Spinal cord (tissue), 10 donors: ENCODE results near the gene CDH13. TPM values are rescaled to one million over a fixed set of nuclear protein-coding genes. Genes with fewer than 3 reads are reported as not detected.

ENCODE experiments used
- DNase-seq, 6 donors: peaks; one replicate each; pipeline versions ENCODE4 v3.0.0 to v3.0.0-alpha.2; 2013 to 2015; ENCODE audit warnings: low spot score in 6 of 6, low read depth in 4 of 6
- H3K27ac ChIP-seq: one replicate; pipeline ENCODE4 v1.5.1; 2013; ENCODE audit warnings: low read depth, low read length, control low read depth
- H3K27me3 ChIP-seq: one replicate; pipeline ENCODE4 v1.6.1; 2013; ENCODE audit warnings: low read length; ENCODE audit not compliant: control insufficient read depth, insufficient read depth
- H3K36me3 ChIP-seq: one replicate; pipeline ENCODE4 v1.6.1; 2013; ENCODE audit warnings: low read length; ENCODE audit not compliant: control insufficient read depth, insufficient read depth
- H3K4me1 ChIP-seq: one replicate; pipeline ENCODE4 v1.6.1; 2013; ENCODE audit warnings: low read length; ENCODE audit not compliant: control insufficient read depth, insufficient read depth
- H3K4me3 ChIP-seq: one replicate; pipeline ENCODE4 v1.5.1; 2013; ENCODE audit warnings: low read depth, low read length, control low read depth
- H3K9me3 ChIP-seq: one replicate; pipeline ENCODE4 v1.6.1; 2013; ENCODE audit warnings: low read length; ENCODE audit not compliant: control insufficient read depth, insufficient read depth
- WGBS: methylation state at CpG from one replicate; pipeline ENCODE4 v1.1.5; 2013; ENCODE audit warnings: missing lambda C conversion rate; ENCODE audit not compliant: insufficient coverage; 5-methylcytosine and 5-hydroxymethylcytosine counted together
- polyA plus RNA-seq, 2 donors: library from polyadenylated mRNA; unstranded; fragments of 120-200 nt; gene quantifications; one replicate each; pipeline ENCODE4 v1.2.1, GENCODE V29; 2013; ENCODE audit not compliant: insufficient read length in 2 of 2
- total RNA-seq, 2 donors: library from RNA; depleted of rRNA in 1 of 2; stranded (reverse); fragments of 120-200 nt in 1 of 2; fragments of >200 nt in 1 of 2; gene quantifications; one replicate each; pipeline versions ENCODE4 v1.2.3 to v1.2.4, GENCODE V29; 2013 to 2014
- donor health status: healthy.

Gene CDH13
- total and polyA plus RNA-seq, 4 donors, result 34.5 to 82.3 (median 76.4) TPM

- Histone ChIP-seq H3K4me3 (no peak overlapping the region), H3K9me3 (no peaks in the 10 kb centered on the region), H3K4me1 (no peaks in the 10 kb centered on the region), H3K36me3 (no peaks in the 10 kb centered on the region), H3K27ac (no peak overlapping the region), H3K27me3 (no peaks in the 10 kb centered on the region)
- WGBS, result 82% methylated on average over 3 of the region's 7 CpGs
- peak in 2 of 6 donors; percentile 13 to 71 for DNase-seq
Observed at GRCh38 chr16:83266848-83267553, 640.2 kb downstream of the CDH13 start.

- Histone ChIP-seq H3K9me3 (no peaks in the 10 kb centered on the region), H3K27me3 (no peaks in the 10 kb centered on the region), H3K27ac (no peak overlapping the region), H3K4me1 (no peaks in the 10 kb centered on the region), H3K4me3 (no peak overlapping the region), H3K36me3 (no peaks in the 10 kb centered on the region)
- peak in 1 of 6 donors; percentile 68 for DNase-seq
- no CpG with 5 or more reads among the region's 3 CpGs for WGBS
Observed at GRCh38 chr16:83268169-83268568, 641.4 kb downstream of the CDH13 start.

- no peak for DNase-seq
- Histone ChIP-seq H3K4me3 (no peak overlapping the region), H3K36me3 (no peaks in the 10 kb centered on the region), H3K9me3 (no peaks in the 10 kb centered on the region), H3K27ac (no peak overlapping the region), H3K4me1 (no peaks in the 10 kb centered on the region), H3K27me3 (no peaks in the 10 kb centered on the region)
Observed at GRCh38 chr16:83269048-83269447, 642.3 kb downstream of the CDH13 start.

GRCh38 chr16:83269541-83269940 is 642.8 kb downstream of the CDH13 start:
- Histone ChIP-seq H3K27ac (no peak overlapping the region), H3K9me3 (no peaks in the 10 kb centered on the region), H3K4me1 (no peaks in the 10 kb centered on the region), H3K4me3 (no peak overlapping the region), H3K36me3 (no peaks in the 10 kb centered on the region), H3K27me3 (no peaks in the 10 kb centered on the region)
- no peak for DNase-seq
- WGBS, result no CpG with 5 or more reads among the region's 2 CpGs

- Histone ChIP-seq H3K36me3 (no peaks in the 10 kb centered on the region), H3K27ac (no peak overlapping the region), H3K4me3 (no peak overlapping the region), H3K27me3 (no peaks in the 10 kb centered on the region), H3K4me1 (no peaks in the 10 kb centered on the region), H3K9me3 (no peaks in the 10 kb centered on the region)
- DNase-seq, result peak in 2 of 6 donors; percentile 29 to 96
- WGBS, result 70% methylated on average over 2 of the region's 4 CpGs
Observed at GRCh38 chr16:83270061-83270460, 643.3 kb downstream of the CDH13 start.

- Histone ChIP-seq H3K9me3 (no peaks in the 10 kb centered on the region), H3K27ac (no peak overlapping the region), H3K4me3 (no peak overlapping the region), H3K4me1 (no peaks in the 10 kb centered on the region), H3K27me3 (no peaks in the 10 kb centered on the region), H3K36me3 (no peaks in the 10 kb centered on the region)
- no CpG with 5 or more reads among the region's 3 CpGs for WGBS
- no peak for DNase-seq
Observed at GRCh38 chr16:83270640-83271039, 643.9 kb downstream of the CDH13 start.

- no peak overlapping the region for H3K4me3 ChIP-seq
- no CpG with 5 or more reads among the region's 2 CpGs for WGBS
- H3K9me3 ChIP-seq, result no peaks in the 10 kb centered on the region
- no peaks in the 10 kb centered on the region for H3K27me3 ChIP-seq
- H3K4me1 ChIP-seq, result no peaks in the 10 kb centered on the region
- DNase-seq, result no peak
- H3K27ac ChIP-seq, result no peak overlapping the region
- H3K36me3 ChIP-seq, result no peaks in the 10 kb centered on the region
Observed at GRCh38 chr16:83271123-83271522, 644.4 kb downstream of the CDH13 start.

GRCh38 chr16:83271970-83272575 is 645.3 kb downstream of the CDH13 start:
- 55% methylated on average over 2 of the region's 5 CpGs for WGBS
- DNase-seq, result no peak

GRCh38 chr16:83272843-83273242 is 646.1 kb downstream of the CDH13 start:
- DNase-seq, result no peak
- Histone ChIP-seq H3K4me1 (no peaks in the 10 kb centered on the region), H3K27me3 (no peaks in the 10 kb centered on the region), H3K27ac (no peak overlapping the region), H3K4me3 (no peak overlapping the region), H3K9me3 (no peaks in the 10 kb centered on the region), H3K36me3 (no peaks in the 10 kb centered on the region)
- WGBS, result 100% methylated on average over 1 of the region's 4 CpGs

More at GRCh38 chr16:83271970-83272575, 645.3 kb downstream of the CDH13 start:
- H3K4me3 ChIP-seq, result no peak overlapping the region
- no peaks in the 10 kb centered on the region for H3K36me3 ChIP-seq
- H3K9me3 ChIP-seq, result no peaks in the 10 kb centered on the region
- no peaks in the 10 kb centered on the region for H3K4me1 ChIP-seq
- no peaks in the 10 kb centered on the region for H3K27me3 ChIP-seq
- H3K27ac ChIP-seq, result no peak overlapping the region
